Fibroblast of villous mesenchyme (primary cell): ENCODE measurements around the gene RSPO3. TPM values are rescaled to one million over a fixed set of nuclear protein-coding genes. Genes with fewer than 3 reads are reported as not detected.

ENCODE experiments used
- DNase-seq: peaks from one replicate; pipeline ENCODE4 v3.0.0-alpha.2; 2010; ENCODE audit warnings: low read depth
- H3K4me3 ChIP-seq: 2 replicates; pipeline ENCODE4 v1.5.1; 2011; ENCODE audit warnings: low read depth, mild to moderate bottlenecking, low read length
- total RNA-seq: library from RNA; depleted of rRNA; stranded (reverse); fragments of >200 nt; gene quantifications from 2 replicates; pipeline ENCODE4 v1.2.3, GENCODE V29; 2012
- TF ChIP-seq, protein P1 (sequence below): IDR thresholded peaks from 2 replicates; pipeline ENCODE4 v1.5.1; 2012; ENCODE audit warnings: low read depth, mild to moderate bottlenecking, low read length; ENCODE audit not compliant: insufficient read depth

Gene RSPO3
- total RNA-seq, 1 donor, result 4.7 TPM

DNA sequence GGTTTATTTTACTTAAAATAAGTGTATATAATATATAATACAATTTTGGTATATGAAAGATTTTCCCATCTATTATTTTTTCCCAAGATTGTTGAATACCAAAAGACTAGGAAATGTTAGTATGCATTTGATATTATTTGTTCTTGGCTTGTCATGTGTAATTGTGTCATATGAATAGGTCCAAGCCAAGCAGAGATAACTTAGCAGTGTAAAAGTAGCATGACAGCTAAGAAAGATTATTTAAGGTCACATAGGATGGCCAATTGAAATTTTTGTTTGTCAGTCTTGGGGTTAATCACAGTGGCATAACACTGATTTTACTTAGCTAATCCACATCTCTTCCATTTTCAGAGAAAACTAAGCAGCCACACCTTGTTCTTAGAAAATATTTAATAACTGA, 38.8 kb upstream of the RSPO3 start:
- TF ChIP-seq, protein P1, sequence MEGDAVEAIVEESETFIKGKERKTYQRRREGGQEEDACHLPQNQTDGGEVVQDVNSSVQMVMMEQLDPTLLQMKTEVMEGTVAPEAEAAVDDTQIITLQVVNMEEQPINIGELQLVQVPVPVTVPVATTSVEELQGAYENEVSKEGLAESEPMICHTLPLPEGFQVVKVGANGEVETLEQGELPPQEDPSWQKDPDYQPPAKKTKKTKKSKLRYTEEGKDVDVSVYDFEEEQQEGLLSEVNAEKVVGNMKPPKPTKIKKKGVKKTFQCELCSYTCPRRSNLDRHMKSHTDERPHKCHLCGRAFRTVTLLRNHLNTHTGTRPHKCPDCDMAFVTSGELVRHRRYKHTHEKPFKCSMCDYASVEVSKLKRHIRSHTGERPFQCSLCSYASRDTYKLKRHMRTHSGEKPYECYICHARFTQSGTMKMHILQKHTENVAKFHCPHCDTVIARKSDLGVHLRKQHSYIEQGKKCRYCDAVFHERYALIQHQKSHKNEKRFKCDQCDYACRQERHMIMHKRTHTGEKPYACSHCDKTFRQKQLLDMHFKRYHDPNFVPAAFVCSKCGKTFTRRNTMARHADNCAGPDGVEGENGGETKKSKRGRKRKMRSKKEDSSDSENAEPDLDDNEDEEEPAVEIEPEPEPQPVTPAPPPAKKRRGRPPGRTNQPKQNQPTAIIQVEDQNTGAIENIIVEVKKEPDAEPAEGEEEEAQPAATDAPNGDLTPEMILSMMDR, result no peak

DNA sequence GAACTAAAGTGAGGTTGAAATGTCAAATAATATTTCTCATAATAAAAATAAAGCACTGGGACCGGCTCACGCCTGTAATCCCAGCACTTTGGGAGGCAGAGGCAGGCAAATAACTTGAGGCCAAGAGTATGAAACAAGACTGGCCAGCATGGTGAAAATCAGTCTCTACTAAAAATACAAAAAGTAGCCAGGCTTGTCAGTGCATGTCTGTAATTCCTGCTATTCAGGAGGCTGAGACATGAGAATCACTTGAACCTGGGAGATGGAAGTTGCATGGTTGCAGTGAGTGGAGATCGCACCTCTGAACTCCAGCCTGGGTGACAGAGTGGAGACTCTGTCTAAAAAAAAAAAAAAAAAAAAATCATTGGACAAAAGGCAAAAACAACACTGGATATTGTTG, 38.4 kb upstream of the RSPO3 start:
- TF ChIP-seq, protein P1, result no peak
- no peak overlapping the region for H3K4me3 ChIP-seq
- no peak for DNase-seq

More for the DNA sequence above, 38.8 kb upstream of the RSPO3 start:
- no peak overlapping the region for H3K4me3 ChIP-seq
- DNase-seq, result no peak

DNA sequence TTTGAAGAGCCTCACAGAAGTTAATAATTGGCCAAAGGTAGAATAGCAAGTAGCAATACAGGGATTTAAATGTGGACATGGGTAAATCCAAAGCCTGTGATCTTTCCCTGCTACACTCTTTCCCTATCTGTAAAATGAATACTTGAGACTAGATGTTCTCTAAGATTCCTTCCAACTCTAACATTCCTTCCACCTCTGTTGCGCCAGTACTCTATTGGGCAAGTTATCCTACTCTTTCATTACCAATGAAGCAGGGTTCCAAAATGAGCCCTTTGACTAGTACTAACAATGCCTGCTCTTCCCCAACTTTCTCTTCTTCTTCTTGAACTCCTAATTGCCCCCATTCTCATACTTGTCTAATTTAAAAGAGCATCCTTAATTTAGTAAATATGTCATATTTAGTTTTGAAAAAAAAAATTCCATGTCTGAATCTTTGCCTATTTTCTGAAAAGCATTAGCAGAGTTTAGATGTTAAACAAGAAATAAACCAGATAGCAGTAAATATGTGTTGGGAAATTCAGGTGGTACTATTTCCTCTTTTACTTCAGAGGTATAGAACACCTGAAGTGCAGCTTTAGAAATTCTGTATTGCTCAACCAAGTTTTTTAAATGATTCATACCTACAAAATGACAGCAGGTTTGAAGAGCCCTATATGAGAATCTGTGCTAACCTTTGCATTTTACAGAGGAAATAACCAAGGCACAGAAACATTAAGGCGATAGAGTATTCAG, 35.1 kb upstream of the RSPO3 start:
- TF ChIP-seq, protein P1, result no peak
- DNase-seq, result no peak
- no peak overlapping the region for H3K4me3 ChIP-seq

DNA sequence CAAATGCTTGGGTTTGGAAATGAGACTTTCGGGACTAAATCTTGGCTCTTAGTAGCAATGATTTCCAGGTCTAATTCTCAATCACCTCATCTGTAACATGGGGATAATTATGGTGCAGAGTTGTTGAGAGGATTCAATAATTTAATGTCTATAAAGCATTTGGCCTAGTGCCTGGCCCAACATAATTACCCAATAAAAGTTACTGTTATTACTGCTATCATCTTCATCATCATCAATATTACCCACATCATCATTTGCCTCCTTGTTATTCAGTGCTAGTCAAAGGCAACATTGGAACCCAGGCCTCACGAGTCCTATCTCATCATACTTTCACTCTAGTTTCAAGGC, 34.5 kb upstream of the RSPO3 start:
- no peak overlapping the region for H3K4me3 ChIP-seq
- no peak for DNase-seq
- TF ChIP-seq, protein P1, result no peak

DNA sequence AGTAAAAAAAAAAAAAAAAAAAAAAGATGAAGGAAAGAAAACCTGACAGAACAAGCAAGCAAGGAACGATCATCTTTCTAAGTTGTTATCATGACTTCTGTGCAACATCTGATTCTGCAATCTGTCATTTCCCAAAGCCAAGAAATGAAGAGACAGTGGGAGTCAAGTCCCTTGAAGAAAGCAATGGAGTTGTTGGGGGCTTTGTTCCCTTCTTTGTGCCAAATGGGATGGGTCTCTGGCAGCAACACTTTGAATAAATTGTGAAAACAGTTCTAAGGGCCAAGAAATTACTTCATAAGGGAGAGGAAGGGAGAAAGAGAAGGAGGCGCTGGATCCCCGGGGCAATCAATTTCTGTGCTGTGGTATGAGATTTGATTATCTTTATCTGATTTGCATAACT, 33.3 kb upstream of the RSPO3 start:
- TF ChIP-seq, protein P1, result no peak
- no peak for DNase-seq
- H3K4me3 ChIP-seq, result no peak overlapping the region

DNA sequence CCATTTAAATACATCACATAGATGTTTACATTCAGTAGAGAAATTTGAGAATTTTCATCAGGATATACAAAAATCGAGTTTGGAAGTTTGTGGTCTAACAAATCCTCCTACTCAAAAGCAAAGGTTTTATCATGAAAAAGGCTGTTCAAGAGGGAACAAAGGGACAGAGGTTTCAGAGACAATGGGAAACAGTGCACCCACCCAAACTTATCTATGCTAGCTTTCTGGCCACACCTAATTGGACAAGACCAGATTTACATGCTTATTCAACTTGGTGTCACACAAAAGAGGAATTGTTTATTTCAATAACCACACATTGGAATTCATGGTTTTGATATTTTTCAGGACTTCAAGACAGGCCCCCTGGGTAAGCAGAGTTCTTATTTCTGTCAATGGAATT, 28.4 kb upstream of the RSPO3 start:
- TF ChIP-seq, protein P1, result no peak
- no peak for DNase-seq
- H3K4me3 ChIP-seq, result no peak overlapping the region

DNA sequence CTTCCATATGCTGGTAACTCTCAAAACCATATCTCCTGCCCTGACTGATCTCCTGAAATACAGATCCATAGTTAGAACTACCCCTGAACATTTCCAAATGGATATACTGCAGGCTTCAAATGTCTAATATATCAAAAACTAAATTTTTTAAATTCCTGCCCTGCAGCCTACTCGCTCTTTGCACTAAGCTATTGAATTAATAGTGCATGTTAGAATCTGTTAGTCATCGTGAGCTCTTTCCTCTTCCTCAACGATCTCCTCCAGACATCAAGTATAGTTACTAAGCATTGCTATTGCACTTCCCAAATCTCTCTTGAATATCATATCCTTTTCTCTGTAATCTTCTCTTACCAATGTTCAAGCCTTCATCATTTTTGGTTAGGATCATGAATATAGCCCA, 26.0 kb upstream of the RSPO3 start:
- no peak overlapping the region for H3K4me3 ChIP-seq
- no peak for DNase-seq
- TF ChIP-seq, protein P1, result no peak
